ENCODE data around the gene ANTXRL.
"Not testable (repeated sequence)": the region's sequence is repeated elsewhere in the genome, so short reads cannot be mapped to it uniquely, and the experiment has no call there.

Gene ANTXRL

DNA sequence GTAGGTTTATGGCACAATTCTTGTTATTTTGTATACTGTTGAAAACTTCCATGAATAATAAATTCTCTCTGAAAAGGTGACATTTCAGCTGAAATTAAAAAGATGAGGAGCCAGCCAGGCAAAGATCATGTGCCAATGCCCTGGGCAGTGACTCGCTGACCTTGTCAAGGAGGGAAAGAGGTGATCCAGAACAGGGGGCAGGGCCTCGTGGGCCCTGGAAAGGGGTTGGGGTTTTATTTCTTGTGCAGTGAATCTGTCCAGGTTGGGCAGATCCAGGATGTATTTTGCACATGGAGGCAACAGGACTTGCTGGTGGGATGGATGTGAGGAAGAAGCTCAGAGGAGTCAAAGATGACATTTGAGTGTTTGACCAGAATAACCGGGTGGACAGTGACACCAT lies 31.6 kb upstream of the ANTXRL start:
- DNase-seq = not testable (repeated sequence)

GRCh38 chr10:46255801-46256747 lies 30.7 kb upstream of the ANTXRL start:
- no peak for DNase-seq

DNA sequence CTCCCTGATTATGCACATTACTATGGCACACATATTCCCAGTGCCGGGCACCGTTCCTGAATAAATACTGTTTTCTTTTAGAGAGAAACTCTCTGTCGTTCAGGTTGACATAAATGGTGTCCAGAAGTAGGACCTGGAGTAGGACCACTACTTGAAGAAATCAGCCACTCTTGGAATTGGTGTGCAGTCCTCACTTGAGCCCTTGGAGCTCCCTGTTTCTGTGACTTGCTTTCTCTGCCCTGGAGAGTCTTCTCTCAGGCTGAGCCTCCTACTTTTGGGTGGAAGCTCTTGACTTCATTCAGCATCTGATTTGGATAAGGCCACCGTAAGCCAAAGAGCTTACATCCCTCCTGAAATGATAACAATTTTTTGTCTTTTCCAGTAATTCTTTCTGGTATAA lies 29.7 kb upstream of the ANTXRL start:
- DNase-seq = no peak

DNA sequence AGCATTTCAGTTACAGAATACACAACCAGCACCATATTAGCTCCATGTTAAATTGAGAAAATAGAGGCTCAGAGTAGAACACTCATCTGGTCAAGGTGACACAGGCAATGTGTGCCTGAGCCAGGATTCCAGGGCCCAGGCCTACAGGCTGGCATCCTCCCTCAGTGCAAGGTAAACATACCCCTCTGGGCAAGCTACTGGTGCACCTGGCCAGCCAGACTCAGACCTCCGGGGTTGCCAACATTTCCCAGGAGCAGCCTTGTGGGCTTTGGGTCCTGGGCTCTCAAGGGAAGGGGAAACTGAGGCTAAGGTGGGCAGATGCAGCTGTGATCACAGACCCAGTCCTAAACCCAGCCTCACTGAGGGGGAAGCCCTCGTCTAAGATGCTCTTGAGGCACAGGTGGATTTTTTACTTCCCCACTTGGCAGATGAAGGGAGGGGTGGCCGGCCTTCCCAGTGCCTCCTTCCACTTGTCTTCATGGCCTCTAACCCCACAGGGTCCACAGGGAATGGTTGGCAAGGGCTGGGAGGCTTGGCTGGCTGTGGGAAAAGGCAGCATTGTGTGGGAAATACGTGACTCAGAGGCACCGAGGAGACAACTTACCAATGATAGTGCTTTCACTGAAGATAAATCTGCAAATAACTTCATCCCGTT lies 23.8 kb upstream of the ANTXRL start:
- DNase-seq = not testable (repeated sequence)

DNA sequence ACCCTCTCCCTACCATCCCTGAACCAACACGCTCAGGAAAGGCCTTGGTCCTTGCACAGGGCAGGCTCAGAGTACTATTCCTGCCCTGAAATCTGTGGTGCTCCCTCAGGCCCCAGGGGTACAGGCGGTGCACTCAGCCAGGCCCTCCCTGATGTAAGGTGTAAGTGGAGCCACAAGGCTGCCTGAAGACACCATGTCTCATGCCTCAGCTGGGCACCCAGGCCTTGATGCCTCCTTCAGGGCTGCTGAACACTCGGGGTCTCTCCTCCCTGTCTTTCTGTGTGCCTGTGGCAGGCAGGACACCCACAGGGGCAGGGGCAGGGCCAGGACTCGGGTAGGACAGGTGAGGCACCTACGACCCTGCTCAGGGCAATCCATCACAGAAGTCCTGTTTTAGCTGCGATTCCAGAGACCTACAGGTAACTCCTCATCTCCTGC lies 22.9 kb upstream of the ANTXRL start:
- no peak for DNase-seq

- no peak for DNase-seq
Observed at GRCh38 chr10:46264336-46264735, 22.5 kb upstream of the ANTXRL start.

GRCh38 chr10:46264737-46265368 lies 21.9 kb upstream of the ANTXRL start:
- no peak for DNase-seq

- DNase-seq = not testable (repeated sequence)
Observed at GRCh38 chr10:46265566-46266305, 21.1 kb upstream of the ANTXRL start.

DNA sequence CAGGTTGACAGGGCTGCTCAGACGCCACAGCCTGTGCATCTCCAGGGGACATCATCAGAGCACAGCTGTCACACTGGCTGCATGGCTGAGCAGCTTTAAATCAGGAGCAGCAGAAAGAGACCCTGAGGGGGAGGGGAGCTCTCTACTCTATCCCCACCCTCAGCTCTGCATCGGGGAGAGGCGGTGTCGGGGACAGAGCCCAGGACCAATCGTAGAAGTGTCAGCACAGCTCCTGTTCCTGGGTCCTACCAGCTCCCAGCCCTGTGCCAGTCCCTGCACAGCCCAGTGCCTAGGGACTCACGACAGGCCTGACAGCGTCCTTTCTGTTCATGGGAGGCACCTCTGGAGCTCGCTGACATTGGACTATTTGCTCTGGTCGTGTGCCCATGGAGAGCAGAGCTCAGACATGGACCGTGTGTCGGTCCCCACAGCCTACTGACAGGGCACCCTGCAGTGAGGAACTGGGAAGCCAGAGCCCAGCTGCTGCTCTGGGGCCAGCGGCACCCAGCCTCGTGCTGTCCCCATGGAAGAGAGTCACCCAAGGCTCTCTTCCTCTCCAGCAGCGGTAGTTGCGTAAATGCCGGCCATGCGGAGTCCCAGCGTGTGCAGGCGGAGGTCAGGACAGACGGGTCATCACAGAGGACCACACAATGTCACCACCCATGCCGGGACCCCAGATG lies 20.4 kb upstream of the ANTXRL start:
- no peak for DNase-seq

- no peak for DNase-seq
Observed at GRCh38 chr10:46267132-46267985, 19.4 kb upstream of the ANTXRL start.

GRCh38 chr10:46268076-46268881 lies 18.5 kb upstream of the ANTXRL start:
- DNase-seq = no peak

DNA sequence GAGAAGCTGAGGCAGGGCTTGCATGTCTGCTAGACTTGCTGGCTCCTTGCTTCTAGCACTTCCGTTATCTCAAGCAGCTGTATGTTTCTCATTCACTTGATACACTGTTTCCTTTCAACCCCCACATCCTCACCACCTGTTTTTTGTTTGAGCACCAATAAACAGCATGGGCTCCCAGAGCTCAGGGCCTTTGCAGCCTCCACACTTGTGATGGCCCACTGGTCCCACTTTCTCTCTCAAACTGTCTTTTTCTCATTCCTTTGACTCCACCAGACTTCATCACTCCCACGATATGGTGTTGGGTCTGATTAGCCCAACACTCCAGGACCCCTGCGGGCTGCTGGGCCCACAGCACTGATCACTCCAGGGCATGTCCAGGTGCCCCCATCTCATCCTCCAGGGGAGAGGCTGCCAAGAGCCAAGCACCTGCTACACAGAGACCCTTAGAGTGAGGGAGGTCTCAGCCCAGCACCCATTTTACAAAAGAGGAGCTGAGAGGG lies 17.2 kb upstream of the ANTXRL start:
- DNase-seq = not testable (repeated sequence)

- no peak for DNase-seq
Observed at GRCh38 chr10:46270086-46270811, 16.5 kb upstream of the ANTXRL start.

- DNase-seq = not testable (repeated sequence)
Observed at GRCh38 chr10:46270963-46271530, 15.8 kb upstream of the ANTXRL start.

DNA sequence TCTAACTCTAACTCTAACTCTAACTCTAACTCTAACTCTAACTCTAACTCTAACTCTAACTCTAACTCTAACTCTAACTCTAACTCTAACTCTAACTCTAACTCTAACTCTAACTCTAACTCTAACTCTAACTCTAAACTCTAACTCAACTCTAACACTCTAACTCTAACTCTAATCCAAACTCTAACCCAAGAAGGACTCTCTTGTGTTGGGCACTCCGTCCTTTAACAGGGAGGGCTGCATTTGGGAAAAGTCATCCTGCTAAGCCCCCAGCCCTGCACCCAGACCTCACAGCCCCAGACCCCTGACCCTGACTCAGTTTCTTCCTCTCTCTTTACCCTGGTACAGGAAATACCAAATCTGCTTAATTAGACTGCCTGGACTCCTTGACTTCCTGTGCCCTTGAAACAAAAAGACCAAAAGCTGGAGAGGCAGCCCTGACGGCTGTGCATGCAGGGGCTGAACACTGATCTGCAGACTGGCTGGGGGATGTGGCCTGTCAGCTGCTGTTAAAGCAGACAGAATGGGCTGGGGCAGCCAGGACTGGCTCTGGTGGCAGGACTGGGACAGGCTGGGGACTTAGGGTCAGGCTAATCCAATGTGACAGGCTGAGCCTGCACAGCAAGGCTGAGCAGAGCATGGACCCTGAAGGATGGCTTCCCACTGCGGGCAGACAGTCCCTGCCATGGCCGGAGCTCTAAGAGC lies 14.8 kb upstream of the ANTXRL start:
- DNase-seq = not testable (repeated sequence)

DNA sequence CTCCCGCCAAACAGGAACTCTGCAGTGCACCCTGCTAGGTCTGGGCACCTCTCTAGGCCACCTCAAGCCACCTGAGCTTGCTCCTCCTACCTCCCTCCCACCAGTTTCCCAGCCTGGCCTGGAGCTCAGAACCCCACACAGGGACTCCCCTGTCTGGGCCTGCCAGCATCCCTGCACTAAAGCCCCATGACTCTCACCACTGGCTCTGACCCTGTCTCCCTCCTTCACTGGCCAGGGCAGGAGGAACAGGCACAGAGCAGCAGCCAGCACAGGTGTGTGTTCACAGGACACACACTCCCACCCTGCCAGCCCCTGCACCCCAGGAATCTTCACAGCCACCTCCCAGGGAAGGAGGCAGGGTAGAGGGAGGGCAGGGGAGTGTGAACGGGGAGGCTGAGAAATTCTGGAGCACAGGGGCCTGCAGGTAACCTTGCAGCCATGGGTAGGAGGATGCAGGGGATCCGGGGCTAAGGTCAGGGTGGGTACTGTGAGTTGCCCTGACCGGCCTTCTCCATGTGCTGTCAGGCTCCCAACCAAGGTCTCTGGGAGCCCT lies 13.9 kb upstream of the ANTXRL start:
- DNase-seq = no peak

DNA sequence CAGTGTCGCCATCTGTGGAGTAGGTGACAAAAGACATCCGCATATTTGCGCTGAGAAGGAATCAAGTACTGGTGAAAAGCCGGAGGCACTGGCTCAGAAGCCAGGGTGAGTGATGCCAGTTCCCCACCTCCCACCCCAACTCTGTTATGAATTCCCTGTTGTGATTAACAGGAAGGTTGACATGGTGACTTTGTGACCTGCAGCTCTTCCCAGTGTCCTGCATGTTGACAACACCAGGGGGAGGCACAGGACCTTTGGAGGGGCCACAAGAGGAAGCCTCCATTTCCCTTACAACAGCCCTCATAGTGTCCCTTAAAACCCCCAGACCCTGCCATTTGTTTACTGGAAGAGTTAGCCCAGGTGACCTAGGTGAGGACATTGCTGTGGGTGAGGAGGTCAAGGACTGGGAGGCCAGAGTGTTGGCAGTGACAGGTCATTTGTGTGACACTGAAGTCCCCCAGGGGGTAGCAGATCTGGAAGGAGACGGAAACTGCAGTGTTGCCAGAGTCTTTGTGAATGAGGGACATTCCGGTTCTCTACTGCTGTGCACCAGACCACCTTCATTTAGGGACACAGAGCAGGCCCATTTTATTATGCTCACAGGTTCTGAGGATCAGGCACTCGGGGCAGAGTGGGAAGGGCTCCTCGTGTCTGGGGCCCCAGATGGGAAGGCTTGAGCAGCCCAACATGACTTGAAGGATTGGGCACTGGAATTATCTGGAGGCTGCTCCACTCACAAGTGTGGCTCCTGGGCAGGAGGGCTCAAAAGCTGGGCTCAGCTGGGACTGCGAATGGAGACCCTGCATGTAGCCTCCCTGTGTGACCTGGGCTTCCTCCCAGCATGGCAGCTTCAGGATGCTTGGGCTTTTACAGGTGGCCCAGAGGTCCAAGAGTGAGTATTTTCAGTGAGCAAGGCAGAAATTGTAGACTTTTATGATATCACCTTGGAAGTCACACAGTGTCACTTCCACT lies 13.0 kb upstream of the ANTXRL start:
- no peak for DNase-seq

Measured in NCI-H2081 (cell line).